NB4 (cell line): ENCODE data around the gene RUNX3.

Source experiments
- MYC ChIP-seq: IDR thresholded peaks from 2 replicates; pipeline ENCODE4 v1.6.1; 2011; ENCODE audit warnings: low read depth, low read length
- POLR2A ChIP-seq: IDR thresholded peaks from 2 replicates; pipeline ENCODE4 v1.6.1; 2011; ENCODE audit warnings: mild to moderate bottlenecking; ENCODE audit not compliant: insufficient read length; ENCODE audit errors: extremely low read depth

- TF ChIP-seq MYC (no peak), POLR2A (no peak)
These were observed 9.5 kb downstream of the RUNX3 start for GRCh38 chr1:24920533-24920925.
